Measurements from ENCODE around the gene ISG20L2.

Gene ISG20L2

DNA sequence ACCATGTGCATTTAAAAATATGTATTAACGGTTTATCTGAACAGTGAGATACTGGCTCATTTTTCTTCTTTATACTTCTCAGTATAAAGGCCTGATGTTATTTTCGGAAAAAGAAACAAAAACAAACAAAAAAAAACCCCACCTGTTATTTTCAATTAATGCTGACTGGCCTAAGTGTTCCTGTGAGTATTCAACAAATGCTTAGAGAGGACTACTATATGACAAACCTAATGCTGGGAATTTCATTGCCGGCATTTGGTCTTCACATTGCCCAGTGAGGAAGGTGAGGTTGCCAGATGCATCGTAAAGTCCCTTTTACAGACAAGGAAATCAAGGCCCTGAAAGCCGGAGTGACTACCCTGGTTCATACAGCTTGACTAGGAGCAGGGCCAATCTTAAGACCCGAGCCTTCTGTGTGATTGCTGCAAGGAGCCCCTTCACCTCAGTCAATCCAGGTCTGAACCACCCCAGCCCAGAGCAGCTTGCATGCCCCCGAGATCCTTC lies 11.7 kb upstream of the ISG20L2 start:
- DNase-seq: no peak

DNA sequence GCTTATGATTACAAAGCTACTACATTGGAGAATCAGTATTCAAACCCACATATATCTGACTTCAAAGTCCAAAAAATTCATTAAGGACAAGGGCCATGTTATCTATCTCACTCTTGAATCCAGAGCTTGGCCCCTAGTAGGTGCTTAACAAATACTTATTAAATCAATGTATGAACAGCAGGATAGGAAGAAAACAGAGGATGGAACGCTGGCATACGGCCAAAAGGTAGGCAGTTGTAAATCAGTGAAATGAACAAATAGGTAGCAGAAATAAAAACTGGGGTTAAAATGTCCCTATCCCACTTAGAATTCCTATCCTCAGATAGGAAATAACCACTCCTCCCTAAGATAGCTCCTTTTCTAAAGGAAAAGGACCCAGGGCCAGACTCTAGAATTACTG lies 10.3 kb upstream of the ISG20L2 start:
- DNase-seq: no peak

DNA sequence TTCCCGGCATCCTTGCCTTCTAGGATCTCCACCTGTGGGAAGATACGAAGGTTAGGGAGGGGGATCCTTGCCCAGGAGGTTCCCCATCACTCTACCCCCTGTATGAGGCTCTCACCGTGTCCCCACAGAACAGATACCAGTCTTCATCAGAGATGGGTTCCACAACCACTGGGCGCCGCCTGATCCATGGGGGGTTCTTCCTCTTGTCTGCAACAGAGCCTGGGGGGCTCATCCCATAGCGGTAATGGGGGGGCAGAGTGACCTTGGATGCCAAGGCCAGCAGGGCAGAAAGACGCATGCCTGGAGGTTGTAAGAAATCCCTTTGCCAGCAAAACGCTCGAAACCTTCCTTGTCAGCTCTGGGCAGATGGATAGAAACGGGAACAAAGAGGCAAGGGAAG lies 9.8 kb upstream of the ISG20L2 start:
- DNase-seq: no peak

DNA sequence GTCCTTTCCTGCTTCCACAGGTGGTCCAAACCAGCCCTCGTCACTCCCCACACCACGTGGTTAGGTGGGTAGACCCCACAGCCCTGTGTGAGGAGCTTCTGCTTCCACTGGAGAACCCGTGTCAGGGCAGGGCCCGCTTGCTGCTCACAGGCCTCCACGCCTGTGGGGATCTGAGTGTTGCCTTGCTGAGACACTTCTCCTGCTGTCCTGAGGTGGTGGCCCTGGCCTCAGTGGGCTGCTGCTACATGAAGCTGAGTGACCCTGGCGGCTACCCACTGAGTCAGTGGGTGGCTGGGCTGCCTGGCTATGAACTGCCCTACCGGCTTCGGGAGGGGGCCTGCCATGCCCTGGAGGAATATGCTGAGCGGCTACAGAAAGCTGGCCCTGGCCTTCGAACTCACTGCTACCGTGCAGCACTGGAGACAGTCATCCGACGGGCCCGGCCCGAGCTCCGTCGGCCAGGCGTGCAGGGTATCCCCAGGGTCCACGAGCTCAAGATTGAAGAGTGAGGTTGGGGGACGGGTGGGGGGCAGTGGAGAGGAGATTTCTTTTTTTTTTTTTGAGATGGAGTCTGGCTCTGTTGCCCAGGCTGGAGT lies 5.5 kb upstream of the ISG20L2 start:
- DNase-seq: no peak

DNA sequence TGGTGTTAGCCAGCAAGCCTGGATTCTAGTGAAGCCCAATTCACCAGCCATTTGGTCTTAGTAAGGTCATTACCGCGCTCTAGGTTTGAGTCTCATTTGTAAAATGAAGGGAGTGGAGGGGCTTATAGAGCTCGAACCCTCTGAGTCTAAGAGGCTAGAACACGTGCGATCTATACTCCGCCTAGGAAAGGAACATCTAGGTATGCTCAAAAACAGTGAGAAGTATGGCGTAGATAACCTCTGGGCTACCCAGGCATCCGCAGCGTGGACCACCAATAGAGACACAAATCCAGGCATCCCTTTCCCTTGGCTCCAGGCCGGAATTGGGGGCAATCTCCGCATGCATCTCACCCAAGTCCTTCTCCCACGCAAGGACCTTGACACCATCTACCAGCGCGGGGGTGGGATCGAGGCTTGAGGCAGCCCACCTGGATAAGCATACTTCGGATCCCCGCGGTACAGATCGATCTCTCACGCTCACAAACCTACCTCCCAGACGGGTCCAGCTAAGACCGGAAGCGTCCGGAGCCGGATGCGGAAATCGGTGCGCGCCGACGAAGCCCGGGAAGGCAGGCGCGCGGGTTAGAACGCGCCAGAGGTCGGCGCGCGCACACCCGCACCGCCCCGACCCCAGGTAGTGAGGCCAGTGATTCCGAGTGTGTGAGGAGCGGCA lies 504 bp downstream of the ISG20L2 start, which contains the start of gene METTL25B:
TSS of gene METTL25B (plus strand) at position 544 of the 673 bp plus-strand sequence. CDS start 636 bp downstream, outside the sequence.
- DNase-seq: peak; percentile 80

DNA sequence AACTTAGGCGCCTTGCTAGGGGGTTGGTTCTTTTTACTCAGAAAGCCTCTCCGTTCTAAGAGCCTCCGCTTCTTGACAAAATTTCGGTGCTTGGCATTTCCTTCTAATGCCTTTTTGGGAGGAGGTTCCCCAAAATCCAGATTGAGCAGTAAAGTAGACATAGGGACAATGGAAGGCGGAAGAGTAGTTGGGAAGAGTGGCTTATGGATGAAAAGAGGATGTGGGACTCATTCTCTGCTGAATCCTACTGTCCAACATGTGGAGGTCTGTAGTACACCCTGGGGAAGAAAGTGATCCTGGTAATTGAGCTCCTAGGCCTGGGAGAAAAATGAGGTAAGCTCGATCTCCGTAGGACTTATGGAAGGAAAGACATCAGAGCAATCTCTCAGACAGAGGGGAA lies 1.1 kb downstream of the ISG20L2 start:
- no peak for DNase-seq

DNA sequence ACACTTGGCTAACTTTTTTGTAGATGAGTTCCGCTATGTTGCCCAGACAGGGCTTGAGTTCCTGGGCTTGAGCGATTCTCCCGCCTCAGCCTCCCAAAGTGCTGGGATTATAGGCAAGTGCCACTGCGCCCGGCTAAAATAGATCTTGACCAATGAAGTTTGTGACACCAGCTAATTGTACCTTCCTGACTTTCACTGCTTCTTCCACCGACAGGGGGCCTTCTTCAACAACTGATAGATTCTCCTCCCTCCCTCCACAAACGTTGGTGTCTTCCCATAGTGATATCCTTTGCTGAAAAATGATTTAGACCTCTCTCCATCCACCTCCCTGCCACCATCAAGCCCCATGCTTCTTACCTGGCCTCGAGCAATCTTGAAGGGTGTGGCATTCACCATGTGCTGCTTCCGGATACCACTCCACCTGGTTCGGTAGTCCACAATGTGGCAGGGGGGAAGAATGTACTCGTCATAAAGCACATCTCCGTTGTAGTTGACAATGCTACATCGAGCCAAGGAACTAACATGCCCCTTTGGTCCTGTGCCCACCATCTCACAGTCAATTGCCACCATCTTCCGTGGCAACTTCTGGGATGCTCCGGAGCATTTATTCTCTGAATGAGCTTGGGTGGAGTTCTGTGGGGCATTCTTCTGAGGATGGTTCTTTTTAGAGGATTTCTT lies 1.9 kb downstream of the ISG20L2 start:
- peak; percentile 64 for DNase-seq

DNA sequence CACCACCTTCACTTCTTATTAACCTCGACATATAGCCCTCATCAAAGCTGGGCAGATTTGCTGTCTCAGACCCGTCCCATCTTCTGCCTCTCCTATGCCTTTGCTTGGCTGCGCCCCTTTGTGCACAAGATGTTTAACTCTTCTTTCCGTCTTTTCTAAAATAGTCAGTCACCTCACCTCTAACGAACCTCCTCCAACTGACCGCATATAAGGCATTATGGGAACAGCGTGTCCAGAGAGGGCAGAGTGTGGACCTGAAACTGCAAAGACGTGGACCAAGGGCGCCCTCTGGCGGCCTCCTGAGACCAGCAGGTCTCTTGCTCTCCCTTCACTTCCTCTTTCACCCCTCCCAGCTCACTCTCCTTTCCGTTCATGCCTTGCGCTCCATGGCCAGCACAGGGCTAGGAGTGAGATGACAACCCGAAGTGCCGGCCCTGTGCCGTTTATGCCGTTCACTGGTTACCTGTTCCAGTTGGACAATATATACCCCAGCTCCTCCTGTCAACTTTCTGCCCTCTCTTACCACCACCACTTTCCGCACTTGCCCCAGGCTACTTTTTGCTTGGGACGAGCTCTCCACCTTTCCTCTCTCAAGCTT lies 2.8 kb downstream of the ISG20L2 start:
- DNase-seq: peak; percentile 84

DNA sequence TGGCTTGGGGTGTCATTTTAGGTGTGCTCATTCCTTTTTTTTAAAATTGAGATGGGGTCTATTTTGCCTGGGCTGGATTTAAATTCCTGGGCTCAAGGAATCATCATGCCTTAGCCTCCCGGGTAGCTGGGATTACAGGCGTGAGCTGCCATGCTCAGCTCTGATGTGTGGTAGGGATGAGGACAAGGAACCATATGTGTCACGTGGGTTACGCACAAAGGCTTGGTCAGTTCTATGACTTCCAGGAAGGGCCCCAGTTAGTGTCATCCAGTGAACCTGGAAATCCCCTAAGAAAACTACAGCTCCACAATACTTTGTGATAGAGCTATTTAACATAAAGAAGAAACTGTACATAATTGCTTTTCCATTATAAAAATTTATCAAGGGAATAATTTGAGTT lies 7.0 kb downstream of the ISG20L2 start:
- no peak for DNase-seq

DNA sequence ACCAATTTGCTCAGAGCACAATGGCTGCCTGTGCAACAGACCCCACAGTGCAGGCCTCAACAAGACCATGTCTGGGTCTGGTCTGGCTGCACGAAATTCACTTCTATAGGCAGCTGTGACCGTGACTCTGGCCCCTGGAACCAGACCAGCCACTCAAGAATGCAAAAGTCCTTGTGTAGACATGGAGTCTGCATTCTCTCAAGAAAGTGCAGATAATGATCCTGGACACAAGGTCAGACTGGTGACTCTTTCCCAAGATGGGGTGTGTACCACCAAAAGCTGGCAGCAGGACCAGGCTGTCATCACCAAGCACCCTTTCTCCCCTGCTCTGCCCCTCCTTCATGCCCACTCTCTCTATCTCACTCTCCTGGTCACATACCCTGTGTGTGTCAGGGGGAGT lies 7.4 kb downstream of the ISG20L2 start:
- no peak for DNase-seq

DNA sequence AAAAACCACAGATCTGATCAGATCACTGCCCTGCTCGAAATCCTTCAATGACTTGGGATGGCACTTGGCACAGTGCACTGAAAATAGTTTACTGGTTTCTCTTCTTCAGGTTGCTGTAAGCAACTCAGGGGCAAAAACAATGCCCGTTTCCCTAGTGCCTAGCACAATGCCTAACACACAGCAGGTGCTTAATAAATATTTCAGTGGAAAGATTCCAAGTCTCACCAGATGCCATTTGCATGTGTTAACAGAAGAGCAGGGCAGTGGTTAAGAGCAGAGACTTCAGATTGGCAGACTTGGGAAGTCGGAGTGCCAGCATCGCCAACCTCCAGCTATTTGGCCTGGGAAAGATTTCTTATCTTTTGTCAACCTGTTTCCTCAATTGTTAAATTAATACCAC lies 11.2 kb downstream of the ISG20L2 start:
- DNase-seq: no peak

DNA sequence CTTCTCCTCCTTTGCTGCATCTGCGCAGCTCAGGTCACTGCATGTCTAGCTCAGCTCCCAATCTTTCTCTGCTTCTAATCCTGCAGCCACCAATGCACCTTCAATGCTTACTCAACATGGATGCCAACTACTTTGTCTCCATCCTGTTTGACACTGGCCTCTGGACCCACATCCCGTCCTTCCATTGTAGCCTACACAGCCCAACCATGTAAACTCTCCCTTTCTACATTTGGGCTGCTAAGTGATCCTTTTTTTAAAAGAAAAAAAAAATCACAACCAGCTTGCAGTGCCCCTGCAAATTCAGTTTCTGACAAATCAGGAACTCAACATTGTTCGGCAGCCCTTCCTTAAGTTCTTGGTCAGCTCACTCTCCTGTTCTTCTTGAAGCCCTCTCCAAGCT lies 13.7 kb downstream of the ISG20L2 start:
- DNase-seq: no peak

DNA sequence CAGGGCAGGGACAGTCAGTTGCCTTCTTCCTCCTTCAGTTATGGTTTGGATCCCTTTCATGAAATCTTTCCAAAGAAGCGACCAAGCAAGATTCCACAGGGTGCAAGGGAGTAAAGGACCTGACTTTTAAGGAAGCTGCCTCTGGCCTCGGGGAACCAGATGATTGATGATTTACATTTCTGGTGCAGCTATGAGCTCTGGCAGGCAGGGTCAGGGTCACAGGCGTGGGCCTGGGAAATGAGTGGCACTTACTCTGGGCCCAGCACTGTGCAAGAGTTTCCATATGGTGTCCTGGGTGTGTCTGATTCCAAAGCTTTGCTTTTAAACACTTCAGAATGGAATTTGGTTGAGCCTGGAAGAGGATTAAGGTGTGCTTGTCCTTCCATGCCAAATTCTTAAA lies 15.9 kb downstream of the ISG20L2 start:
- no peak for DNase-seq

DNA sequence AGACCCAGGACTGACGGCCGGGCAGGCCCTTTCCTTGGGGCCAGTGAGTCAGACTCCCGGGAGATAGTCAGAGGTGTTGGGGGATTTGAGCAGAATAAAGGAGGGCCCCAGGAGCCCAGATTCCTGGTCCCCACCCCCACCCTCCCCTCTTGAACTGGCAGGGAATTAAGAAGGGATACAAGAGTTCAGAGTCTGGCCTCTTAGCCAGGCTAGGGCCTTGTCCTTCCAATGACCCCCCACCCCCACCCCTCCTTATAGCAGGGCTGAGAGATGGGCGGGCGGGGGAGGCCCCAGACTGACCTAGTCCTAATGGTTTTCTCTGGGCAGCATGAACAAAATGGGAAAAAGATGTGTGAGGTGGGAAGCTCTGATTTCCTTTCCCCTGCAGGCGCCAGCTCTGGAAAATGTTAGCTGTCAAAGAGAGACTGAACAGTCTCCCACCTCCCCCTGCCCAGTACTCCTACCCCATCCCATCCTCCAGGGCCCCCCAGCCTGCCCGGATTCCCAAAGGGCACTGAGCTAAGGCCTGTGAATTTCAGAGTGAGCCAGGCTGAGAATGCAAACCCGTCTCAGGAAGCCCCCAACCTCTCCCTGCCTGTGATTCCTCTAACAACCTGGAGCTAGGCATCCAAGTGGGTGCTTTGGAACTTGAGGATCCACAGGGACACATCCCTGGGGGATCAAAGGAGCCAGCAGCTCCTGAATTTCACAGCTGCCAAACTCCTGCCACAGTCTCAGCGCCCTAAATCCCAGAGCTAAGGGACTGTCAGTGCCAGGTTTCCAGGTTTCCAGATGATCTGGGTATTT lies 17.4 kb downstream of the ISG20L2 start:
- no peak for DNase-seq

DNA sequence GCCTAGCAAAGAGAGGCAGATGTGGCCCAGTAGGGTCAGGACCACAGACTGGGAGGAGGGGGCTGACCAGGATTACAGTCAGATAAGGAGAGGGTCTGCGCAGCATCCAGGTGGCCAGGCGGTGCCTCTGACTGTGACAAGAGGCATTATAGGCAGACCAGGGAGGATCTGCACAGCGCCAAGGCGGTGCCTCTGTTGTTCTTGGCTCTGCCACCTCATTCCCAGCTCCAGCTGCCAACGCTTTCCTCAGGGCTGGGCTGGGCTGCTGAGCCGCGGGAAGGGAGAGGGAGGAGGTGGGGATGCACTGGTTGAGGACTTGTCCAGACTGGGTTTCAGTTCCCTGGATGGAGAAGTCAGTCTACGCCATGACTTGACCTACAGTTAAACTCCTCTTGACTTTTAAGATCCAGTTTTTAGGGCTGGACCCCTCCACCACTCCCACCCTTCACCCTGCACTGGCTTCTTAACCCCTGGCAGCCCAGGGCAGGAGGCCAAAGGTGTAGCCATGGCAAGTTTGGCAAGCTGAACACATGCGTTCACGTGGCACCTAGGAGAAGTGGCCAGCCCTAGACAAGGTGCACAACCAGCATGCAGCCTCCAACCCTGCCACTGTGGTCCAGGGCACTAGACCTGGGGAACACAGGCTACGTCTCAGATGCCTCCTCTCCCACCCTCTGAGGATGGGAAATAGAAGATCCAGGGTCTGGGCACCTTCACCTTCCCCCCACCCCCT lies 18.6 kb downstream of the ISG20L2 start:
- no peak for DNase-seq

DNA sequence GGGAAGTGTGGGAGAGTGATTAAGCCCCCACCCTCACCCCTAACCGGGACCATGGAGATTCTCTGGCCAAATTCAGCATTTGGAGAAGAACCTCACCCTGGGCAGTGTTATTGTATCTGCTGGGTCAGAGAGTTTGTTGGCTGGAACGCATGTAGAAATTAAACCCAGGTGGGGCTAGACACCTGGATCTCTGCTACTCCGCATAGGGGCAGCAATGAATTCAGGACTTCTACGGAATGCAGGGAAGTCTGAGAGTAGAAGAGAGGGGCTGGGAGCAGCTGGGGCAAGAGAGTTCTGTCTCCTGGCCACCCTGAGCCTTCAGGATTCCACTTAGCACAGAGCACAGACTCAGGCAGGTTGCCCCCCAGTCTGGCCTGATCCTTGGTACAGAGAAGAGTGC lies 19.5 kb downstream of the ISG20L2 start:
- DNase-seq: no peak

DNA sequence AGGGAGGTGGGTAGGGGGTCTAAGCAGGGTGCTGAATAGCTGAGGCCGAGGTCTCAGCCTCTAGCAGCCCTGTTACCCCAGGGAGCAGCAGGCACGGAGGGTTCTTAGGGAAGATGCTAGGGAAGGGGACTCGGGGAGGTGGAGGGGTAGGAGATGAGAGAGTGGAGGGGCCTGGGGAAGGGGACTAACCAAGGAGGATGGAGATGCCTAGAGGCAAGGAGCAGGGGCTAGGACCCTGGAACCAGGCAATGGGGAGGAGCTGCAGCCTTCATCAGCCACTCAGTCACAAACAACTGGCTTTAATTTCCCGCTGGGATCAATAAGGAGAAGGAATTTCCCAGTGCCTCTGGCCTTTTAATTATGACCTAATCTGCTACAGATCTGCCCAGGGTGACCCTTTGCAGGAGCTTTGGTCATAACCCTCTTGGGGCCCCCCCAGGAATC lies 20.3 kb downstream of the ISG20L2 start:
- no peak for DNase-seq

DNA sequence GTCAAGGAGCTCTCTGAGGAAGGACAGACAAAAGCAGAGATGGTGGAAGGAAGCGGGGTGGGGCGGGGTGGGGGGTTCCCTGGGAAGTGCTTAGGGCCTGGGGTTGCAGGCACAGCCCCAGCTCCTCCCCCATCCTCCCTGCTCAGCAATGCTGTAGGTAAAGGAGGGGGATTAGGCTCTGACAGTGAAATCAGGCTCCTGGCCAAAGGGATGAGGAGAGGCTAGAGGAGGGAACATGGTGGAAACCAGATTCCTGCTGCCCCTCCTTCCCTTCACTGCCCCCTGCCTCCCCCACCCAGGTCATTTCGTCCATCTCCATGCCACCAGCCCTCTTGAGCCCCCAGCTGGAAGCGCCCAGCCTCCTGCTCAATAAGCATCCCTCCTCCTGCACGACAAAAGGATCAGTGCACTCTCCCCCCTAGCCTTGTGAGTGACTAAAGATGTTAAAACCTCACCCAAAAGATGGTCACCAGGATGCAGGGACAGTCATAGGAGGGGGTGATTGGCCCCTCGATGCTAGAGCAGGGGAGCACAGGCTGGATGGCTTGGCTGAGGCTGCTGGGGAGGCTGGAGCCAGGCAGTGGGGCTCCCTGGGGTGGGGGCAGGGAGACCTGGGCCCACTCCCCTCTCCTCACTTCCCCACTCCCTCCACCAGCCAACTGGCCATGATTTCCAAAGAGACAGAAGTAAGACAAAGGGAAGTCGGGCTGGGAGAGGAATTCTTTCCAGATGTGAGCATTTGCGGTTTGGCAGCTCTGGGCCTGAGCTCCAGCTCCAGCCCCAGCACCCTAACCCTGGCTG lies 20.9 kb downstream of the ISG20L2 start:
- no peak for DNase-seq

DNA sequence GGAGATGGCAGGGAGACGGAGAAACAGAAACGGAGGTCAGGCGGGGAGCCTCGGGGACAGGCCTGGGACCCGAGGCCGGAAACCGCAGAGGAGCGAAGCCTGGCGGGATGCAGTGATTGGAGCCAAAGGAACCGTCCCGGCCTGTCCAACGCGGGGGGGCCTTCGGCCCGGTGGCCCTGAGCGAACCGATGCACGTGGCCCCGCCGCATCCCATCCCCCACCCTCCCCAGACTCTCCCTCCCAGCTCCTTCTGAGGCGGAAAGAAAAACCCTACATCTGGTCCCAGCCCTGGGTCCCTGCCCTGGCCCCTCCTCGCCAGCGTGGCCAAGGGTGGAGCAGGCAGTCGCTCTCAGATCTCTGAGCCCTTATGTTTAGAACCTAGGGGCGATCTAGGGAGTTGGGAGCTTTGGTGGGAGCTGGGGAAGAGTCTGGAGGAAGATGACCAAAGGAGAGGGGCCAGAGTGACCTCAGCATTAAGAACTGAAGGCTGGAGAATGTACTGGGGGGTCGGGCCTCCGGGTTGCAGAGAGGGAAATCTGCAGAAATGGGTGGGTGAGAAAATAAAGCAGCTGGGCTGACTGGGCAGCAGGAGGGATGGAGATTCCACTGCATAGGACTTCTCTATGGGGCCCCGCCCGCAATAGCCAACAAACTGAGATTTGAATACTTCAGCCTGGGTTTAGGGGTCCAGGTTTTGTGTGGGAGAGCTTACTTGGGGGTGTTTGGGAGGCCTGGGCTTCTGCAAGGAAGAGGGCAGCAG lies 21.7 kb downstream of the ISG20L2 start:
- peak; percentile 28 for DNase-seq

DNA sequence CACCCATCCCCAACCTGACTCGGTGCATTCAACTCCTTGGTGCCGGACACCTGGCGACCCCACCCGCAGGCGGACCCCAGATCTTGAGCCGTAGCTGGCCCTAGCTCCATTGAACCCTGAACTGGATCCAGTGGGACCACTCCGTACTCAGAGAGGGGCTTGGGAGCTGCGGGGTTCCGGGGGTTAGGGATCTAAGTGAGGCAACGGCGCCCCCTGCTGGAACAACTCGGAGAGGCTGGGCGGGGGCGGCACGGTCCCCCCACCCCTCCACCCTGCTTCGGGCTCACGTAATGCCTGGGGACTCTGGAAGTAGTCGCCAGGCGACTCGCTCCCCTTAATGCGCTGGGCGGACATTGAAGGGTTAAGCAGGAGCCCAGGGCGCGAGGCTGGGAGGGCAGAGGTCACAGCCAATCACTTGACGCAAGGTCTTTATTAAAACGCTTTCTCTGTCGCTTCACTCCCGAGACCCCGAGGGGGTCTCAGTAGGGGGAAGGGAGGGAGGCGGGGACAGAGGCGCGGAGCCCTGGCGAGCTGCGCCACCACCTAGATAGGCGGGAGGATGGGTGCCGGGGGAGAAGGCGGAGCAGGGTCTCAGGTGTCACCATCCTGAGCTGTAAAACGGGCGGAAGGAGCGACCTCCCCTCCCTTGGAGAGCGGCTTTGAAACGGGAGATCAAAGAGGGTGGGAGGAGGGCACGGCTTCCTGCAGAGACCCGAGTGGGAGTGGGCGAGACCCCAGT lies 22.5 kb downstream of the ISG20L2 start:
- DNase-seq: peak; percentile 70
